ENCODE measurements around the gene NHSL1.

Gene NHSL1

DNA sequence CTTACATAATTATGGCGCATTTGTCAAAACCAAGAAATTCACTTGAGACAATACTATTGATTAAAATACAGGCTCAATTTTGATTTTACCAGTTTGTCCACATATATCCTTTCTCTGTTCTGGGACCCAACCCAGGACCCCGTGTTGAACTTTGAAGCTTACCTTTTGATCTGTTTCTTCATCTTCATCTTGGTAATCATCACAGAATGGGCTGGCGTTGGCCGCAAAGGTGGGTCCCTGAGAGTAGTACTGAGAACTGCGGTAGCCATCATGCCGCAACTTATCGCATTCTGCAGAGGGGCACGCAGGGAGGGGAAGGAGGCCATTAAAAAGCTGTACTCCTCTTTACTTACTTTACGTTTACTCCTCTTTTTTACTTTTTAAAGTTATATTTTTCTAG, 26.1 kb downstream of the NHSL1 start:
- TF ChIP-seq, protein P1, sequence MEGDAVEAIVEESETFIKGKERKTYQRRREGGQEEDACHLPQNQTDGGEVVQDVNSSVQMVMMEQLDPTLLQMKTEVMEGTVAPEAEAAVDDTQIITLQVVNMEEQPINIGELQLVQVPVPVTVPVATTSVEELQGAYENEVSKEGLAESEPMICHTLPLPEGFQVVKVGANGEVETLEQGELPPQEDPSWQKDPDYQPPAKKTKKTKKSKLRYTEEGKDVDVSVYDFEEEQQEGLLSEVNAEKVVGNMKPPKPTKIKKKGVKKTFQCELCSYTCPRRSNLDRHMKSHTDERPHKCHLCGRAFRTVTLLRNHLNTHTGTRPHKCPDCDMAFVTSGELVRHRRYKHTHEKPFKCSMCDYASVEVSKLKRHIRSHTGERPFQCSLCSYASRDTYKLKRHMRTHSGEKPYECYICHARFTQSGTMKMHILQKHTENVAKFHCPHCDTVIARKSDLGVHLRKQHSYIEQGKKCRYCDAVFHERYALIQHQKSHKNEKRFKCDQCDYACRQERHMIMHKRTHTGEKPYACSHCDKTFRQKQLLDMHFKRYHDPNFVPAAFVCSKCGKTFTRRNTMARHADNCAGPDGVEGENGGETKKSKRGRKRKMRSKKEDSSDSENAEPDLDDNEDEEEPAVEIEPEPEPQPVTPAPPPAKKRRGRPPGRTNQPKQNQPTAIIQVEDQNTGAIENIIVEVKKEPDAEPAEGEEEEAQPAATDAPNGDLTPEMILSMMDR (IDR thresholded peaks at IDR 0.05): no peak
- no peak for TF ChIP-seq ZFX (IDR thresholded peaks at IDR 0.05; ENCODE audit: borderline replicate concordance)
- no peak overlapping the region for H3K27ac ChIP-seq

DNA sequence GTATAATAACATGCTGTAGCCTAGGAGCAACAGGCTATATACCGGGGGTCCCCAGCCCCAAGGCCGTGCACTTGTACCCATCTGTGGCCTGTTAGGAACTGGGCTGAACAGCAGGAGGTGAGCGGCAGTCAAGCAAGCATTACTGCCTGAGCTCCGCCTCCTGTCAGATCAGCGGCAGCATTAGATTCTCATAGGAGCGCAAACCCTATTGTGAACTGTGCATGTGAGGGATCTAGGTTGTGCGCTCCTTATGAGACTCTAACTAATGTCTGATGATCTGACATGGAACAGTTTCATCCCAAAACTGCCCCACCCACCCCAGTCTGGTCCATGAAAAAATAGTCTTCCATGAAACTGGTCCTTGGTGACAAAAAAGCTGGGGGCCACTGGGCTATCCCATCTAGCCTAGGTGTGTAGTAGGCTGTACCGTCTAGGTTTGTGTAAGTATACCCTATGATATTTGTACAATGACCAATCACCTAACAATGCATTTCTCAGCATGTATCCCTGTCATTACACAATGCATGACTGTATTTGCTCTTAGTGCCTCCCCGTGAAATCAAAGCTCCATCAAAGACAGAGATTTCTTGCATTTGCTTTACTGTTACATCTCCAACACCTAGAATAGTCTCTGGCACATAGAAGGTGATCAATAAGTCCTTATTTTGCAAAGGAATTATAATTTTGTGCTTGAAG, 30.8 kb downstream of the NHSL1 start:
- TF ChIP-seq, protein P1 (IDR thresholded peaks at IDR 0.05): no peak
- no peak for TF ChIP-seq ZFX (IDR thresholded peaks at IDR 0.05; ENCODE audit: borderline replicate concordance)
- H3K27ac ChIP-seq: peak overlapping the region; percentile 78

DNA sequence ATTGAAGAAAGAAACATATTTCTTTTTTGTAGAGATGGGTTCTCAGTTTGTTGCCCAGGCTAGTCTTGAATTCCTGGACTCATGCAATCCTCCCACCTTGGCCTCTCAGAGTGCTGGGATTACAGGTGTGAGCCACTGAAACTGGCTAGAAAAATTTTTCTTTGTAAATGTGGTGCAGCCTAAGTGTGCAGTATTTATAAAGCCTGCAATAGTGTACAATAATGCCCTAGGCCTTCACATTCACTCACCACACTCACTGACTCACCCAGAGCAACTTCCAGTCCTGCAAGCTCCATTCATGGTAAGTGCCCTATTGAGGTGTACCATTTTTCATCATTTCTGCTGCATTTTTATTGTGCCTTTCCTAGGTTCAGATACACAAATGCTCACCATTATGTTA, 31.4 kb downstream of the NHSL1 start:
- peak overlapping the region; percentile 78; the same call in 1 of the 2 replicates for H3K27ac ChIP-seq
- TF ChIP-seq, protein P1 (IDR thresholded peaks at IDR 0.05): no peak
- no peak for TF ChIP-seq ZFX (IDR thresholded peaks at IDR 0.05; ENCODE audit: borderline replicate concordance)

DNA sequence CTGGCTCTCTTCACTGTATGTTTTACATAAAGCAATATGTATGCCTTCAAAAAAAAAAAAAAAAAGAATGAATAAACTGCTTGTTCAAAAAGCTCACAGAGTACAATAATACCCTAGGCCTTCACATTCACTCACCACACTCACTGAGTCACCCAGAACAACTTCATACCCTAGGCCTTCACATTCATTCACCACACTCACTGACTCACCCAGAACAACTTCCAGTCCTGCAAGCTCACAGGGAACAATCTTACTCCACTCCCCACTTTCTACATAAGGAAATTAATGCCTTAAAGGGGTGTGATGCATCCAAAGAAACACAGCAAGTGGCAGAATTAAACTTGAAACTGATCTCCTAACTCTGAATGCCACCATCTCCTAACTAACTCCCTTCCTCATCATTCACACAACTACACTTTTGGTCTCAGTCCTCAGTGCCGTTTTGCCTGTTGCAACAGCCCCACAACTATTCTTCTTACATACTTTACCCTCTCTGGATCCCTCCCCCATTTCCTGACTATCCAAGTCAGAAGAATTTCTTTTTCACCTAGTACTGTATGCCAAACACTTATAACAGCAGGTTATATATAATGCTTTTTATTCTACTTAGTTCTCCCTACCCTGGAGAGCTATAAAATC, 34.2 kb downstream of the NHSL1 start:
- TF ChIP-seq, protein P1 (IDR thresholded peaks at IDR 0.05): no peak
- no peak for TF ChIP-seq ZFX (IDR thresholded peaks at IDR 0.05; ENCODE audit: borderline replicate concordance)
- no peak overlapping the region for H3K27ac ChIP-seq

DNA sequence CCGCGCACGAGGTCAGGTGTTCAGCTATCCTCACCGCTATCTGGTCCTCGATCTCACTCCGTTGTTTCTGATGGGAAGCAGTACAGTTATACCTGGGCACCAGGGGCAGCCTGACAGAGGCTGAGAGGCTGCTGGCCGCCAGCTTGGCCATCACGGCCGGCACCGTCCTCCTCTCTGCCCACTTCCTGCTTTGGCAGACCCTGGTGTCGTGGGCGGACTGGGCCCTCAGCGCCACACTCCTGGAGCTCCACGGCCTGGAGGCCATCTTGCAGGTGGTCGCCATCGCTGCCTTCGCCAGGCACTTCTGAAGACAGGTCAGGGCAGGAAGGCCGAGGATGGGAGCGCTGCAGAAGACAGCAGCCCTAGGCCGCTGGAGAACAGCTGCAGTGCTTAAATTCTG, 35.2 kb downstream of the NHSL1 start:
- H3K27ac ChIP-seq: no peak overlapping the region

DNA sequence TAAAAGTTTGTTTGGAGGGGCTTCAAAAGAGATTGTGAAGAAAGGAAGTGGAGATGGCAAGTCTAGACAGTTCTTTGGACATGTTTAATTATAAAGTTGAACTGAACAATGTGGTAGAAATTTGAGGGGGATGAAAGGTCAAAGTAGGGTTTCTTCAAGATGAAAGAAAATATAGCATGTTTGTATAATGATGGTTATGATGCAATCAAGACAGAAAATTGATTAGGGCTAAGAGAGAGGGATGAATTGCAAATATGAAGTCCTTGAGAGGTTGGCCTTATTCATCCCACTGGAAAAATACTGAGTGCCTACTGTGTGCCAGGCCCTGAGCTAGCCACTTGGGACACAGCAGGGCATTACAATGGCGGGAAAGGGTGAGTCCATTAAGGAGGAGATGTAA, 37.6 kb downstream of the NHSL1 start:
- H3K27ac ChIP-seq: no peak overlapping the region
- TF ChIP-seq ZFX (IDR thresholded peaks at IDR 0.05; ENCODE audit: borderline replicate concordance): no peak
- TF ChIP-seq, protein P1 (IDR thresholded peaks at IDR 0.05): no peak

More for the DNA sequence above, 35.2 kb downstream of the NHSL1 start:
- TF ChIP-seq ZFX (IDR thresholded peaks at IDR 0.05; ENCODE audit: borderline replicate concordance): no peak
- TF ChIP-seq, protein P1 (IDR thresholded peaks at IDR 0.05): no peak

DNA sequence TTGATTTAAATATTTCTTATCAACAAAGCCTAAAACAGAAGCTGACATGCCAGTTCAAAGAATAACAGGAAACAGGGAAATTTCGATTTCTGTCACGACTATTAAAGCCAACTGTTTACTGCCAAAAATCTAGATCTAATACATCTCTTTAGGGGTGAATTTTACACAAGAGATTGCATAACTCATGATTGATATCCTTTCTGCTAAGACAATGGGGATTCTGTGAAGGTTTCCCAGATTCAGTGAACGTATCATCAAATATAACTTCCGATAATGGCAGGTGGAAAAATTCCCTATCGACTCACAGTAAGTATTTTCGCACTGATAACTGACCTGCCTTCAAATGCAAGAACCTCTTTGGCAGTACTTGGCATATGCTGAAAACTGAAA, 42.9 kb downstream of the NHSL1 start:
- TF ChIP-seq, protein P1 (IDR thresholded peaks at IDR 0.05): no peak
- no peak for TF ChIP-seq ZFX (IDR thresholded peaks at IDR 0.05; ENCODE audit: borderline replicate concordance)

More for the DNA sequence above, 42.9 kb downstream of the NHSL1 start:
- no peak overlapping the region for H3K27ac ChIP-seq

All from 22Rv1 (cell line).